CD4-positive, alpha-beta T cell treated with Interleukin-15 for 1 hour (primary cell): ENCODE measurements around the gene SLCO4A1.

Experiments used
- DNase-seq: peaks from one replicate; pipeline ENCODE4 v3.0.0-alpha.2; 2020

SLCO4A1 gene

DNA sequence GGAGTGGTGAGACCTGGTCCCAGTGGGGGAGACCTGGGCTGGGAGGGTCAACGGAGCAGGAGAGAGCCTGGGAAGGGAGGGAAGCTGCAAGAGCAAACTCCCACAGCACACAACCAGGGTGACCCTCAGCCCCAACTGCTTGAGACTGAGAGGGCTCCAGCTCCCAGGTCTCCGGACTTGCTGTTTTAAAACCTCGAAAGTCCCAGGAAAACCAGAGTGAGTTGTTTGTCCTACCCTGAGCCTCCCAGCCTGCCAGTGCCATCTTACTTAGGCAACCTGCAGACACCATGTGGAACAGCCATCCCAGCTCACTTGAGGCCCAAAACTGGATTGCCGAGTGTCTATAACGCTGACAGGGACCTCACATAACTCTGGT lies 61.5 kb downstream of the SLCO4A1 start:
- no peak for DNase-seq

DNA sequence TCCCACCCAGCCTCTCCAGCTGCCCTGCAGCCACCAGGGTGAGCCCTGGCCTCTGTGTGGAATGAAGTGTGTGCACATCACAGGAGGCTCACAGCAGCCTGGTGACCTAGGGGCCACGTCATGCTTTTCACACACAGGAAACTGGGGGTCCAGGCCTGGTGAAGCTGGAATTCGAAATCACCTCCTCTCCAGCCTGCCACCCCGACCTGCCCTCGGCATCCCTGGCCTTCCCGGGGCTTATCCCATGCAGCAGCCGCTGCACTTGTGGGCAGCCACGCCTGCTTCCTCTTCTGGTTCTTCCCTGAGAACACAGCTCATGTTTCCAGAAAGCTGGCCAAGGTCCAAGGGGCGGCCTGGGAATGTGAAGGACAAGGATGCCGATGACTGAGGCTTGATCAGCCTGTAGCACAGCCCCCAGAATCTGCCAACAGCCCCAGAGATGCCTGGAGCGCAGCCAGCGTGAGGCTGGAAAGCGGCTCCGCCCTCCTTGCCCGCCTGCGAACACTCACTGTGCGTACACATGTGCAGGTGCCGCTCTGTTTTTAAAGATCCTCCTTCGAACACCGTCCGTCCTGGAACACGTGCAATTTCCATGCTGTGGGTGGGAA lies 62.1 kb downstream of the SLCO4A1 start:
- DNase-seq, result no peak

DNA sequence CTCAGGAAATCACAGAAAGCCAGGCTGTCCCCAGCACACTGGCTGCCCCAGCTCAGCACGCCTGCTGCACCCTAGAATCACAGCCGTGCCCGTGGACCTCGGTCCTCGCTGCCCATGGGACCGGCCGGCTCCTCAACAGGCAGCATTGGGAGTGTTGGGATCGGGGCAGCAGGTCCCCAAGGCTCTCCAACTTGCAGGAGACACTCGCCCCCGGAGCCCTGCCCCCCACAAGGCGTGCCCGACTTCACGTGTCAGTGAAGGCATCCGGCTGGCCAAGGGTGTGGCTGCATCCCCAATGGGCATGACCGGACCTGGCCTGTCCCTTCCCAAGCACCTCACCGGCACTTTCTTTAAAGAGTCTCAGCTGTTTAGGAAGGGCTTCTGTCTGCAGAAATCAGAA lies 63.3 kb downstream of the SLCO4A1 start:
- DNase-seq, result no peak

DNA sequence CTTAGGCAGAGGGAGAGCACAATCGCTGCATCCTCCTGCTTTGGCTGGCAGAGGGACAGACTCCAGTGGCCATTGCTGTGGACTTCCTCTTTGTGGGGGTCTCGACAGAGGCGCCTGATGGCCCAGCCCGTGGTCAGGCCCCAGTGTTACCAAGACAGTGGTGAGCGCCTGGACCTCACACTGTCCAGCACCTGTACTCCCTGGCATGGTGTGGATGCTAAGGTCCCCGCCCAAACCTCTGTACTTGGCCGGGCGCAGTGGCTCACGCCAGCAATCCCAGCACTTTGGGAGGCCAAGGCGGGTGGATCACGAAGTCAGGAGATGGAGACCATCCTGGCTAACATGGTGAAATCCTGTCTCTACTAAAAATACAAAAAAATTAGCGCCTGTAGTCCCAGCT lies 64.0 kb downstream of the SLCO4A1 start:
- DNase-seq, result no peak

DNA sequence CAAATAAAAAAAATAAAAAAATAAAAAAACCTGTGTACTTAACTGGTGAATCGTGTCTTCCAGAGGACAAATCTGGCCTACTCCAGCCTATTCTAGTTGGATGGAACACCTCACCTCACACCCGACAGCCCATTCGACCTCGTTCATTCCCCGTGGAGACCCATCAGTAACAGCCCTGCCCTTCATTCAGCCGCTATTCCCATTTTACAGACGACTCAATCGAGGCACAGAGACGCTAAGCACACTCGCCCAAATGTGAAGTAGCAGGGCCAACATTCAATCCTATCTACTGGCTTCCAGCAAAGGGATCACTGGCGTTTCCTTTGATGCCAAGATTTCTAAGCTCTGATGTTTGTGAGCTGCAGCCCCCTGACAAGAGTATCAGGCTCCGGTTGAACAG lies 64.6 kb downstream of the SLCO4A1 start:
- DNase-seq, result no peak

DNA sequence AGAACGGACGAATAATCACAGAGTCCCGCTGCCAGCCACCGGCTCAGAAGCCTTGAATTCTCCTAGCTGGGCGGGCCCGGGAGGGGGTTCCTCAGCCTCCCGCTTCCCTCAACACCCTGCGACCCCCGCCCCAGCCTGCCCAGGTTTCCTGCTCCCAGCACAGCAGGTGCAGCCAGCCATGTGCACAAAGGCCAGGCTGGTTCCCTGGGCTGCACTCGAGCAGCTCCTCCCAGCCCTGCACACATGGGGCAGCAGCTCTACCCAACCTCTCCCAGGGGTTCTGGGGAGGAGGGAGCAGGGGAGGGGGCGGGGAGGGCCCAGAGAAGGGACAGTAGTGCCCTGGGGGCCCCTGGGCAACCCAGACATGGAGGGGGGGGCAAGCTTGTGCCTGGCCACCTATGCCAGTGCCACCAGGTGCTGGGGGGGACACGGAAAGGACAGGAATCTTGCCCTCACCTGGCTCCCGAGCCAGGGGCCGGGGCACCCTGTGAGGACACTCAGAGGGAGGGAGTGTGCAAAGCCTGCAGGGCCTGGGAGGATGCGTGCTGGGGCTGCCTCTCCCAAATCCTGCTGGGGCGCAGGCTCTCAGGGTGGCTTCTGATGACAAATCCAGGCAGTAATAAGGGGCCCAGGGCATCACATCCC lies 65.1 kb downstream of the SLCO4A1 start:
- no peak for DNase-seq

DNA sequence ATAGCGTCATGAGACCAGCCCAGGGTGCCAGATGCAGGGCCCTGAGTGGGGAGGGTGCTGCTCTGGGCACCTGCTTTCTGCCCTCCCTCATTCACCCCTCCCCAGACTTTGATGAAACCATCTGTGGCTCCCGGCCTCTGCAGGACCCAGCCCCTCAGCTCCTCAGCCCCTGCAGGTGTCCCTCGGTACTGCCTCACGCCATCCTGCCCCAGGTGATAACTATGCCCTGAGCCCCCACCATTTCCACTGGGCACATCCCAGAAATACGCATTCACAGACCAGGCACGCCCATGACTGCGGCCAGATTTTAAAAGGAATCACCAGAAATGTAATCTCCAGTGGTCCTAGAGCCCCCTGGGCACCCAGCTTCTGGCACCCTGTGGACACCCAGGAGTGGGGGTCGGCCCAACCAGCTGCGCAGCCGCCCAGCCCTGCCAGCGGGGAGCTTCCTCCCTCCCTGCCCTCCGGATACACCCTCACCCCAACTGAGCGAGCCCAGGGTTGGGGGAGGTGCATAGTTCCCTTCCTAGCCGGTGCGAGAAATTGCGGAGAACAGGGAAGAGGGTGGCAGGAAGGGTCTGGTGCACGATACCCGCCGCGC lies 65.7 kb downstream of the SLCO4A1 start:
- DNase-seq, result no peak

DNA sequence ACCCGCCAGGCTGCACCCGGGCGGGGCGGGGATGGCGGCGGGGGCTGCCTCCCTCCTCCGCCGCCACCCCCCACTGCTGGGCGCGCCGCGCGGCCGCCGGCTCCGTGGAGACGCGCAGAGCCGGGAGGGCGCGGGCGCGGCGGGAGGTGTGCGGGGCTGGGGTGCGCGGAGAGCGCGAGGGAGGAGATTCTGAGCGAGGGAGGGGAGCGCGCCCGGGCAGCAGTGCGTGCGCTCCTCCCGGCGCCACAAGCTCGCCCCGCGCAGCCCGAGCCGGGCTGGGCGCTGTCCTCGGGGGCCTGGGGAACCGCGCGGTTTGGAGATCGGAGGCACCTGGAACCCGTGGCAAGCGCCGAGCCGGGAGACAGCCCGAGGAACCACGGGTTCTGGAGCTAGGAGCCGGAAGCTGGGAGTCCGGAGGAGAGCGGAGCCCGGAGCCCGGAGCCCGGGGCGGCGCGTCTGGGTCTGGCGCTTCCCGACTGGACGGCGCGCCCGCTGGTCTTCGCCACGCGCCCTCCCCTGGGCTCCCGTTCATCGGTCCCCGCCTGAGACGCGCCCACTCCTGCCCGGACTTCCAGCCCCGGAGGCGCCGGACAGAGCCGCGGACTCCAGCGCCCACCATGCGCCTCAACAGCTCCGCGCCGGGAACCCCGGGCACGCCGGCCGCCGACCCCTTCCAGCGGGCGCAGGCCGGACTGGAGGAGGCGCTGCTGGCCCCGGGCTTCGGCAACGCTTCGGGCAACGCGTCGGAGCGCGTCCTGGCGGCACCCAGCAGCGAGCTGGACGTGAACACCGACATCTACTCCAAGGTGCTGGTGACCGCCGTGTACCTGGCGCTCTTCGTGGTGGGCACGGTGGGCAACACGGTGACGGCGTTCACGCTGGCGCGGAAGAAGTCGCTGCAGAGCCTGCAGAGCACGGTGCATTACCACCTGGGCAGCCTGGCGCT lies 66.6 kb downstream of the SLCO4A1 start, which contains the start of gene NTSR1:
Gene NTSR1 (plus strand): TSS at position 246 of the 946 bp plus-strand sequence. CDS start 372 bp downstream, at position 618.
- no peak for DNase-seq

DNA sequence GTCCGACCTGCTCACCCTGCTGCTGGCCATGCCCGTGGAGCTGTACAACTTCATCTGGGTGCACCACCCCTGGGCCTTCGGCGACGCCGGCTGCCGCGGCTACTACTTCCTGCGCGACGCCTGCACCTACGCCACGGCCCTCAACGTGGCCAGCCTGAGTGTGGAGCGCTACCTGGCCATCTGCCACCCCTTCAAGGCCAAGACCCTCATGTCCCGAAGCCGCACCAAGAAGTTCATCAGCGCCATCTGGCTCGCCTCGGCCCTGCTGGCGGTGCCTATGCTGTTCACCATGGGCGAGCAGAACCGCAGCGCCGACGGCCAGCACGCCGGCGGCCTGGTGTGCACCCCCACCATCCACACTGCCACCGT lies 67.2 kb downstream of the SLCO4A1 start:
- no peak for DNase-seq

DNA sequence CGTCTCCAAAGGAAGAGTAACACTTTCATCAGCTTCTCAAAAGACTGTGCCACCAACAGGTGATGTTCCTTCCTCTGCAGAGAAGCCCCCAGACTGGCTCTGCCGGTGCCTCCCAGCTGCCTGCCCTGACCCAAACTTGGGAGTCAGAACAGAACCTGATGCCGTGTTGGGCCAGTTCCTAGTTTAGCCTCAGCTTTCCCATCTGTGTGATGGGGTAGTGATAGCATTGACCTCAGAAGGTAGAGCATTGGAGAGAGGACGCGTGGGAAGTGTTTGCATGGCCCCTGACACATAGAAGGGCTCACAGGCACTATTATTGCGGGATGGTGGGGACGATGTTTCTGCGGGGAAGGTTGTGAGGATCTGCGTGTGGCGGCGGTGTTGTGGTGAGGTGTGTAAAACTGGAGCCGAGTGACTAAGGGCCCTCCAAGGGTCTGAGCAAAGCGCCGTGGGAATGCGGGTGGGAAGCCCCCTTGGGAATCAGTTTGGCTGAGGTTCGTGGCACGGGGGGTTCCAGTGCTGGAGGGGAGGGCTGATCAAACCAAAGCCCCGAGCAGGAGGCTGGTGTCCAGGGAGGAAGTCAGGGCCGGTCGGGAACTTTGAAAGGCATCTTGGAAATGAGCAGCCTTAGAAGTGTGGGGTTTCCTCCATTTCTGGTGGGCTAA lies 68.0 kb downstream of the SLCO4A1 start:
- no peak for DNase-seq

DNA sequence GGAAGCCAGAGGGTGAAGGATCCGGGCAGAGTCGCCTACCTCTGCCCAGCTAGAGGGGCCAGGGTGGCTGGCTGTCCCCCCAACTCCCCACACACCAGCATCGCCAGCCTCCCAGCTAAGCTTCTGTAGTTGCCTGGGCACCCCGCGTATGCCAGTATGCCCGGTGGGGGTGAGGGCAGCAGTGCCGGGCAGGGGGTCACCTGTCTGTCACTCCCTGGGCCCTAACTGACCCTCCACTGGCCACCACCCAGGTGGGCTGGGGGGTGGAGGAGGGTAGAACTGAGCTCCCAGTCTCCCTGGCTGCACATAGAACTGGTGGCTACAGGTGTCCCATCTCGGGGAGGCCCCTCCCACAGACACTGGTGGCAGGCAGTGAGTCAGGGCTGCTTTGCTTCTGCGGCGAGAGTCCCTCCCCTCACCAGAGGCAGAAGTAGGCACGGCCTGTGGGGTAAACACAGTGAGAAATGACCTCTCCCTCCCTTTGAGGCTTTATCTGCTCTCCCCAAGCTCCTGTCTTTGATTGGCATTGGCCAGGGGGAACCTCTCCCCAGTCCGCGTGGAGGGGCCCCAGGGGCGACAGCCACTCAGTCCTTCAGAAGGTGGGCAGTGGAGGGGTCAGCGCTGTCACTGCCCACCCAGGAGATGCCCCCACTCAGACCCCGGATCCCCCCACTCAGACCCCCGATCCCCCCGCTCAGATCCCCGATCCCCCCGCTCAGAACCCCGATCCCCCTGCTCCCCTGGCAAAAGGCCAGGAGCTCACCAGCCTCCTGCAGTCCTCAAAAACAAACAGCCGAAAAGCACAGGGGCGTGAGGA lies 68.8 kb downstream of the SLCO4A1 start:
- DNase-seq, result no peak

DNA sequence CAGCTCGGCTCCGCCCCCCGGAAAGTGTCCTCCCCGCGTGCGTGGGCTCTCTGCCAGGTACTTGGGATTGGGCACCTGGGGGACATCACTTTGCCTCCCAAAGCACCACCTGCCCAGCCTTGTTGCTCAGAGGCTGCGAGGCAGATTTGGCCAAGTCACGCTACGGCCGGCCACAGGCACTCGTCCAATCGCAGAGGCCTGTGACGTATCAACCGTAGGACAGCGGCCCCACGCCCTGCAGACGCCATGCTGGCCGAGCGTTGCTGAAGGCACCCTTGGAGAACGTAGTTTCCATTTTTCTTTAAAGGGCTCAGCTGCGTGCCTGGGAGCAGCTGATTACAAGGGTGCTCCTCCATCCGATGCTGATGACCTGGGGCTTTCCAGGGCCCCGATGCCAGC lies 69.4 kb downstream of the SLCO4A1 start:
- no peak for DNase-seq

DNA sequence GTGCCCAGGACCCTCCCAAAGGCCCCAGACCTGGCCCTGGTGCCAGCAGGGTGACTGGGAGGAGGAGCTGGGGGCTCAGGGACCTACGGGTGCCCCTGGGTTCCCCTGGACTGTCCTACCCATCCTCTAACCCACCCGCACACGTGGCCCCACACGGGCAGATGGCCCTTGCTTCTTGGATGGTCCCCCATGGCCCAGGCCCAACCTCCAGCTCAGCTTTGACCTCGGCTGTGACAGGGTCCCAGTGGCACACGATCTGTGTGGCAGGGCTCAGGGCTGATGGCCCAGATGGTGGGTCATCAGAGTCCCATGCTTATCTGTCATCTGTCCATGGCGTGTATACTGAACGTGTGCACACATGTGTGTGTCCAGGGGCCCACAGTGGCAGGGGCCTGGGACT lies 70.3 kb downstream of the SLCO4A1 start:
- no peak for DNase-seq

DNA sequence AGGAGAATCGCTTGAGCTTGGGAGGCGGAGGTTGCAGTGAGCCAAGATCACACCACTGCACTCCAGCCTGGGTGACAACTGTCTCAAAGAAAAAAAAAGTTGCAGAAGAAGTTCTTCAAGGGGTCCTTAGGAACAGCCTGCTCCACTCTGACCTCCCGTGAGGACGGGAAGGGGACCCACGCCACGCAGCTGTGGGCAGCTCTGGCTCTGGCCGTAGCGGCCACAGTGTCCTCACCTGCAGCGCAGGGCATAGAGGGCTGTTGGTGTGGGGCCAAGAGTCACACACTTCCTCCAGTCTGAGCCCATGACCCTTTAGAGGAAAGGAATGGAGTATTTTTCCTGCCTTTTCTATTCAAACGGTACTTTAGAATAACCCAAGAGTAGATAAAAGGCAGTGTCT lies 71.7 kb downstream of the SLCO4A1 start:
- DNase-seq, result no peak

DNA sequence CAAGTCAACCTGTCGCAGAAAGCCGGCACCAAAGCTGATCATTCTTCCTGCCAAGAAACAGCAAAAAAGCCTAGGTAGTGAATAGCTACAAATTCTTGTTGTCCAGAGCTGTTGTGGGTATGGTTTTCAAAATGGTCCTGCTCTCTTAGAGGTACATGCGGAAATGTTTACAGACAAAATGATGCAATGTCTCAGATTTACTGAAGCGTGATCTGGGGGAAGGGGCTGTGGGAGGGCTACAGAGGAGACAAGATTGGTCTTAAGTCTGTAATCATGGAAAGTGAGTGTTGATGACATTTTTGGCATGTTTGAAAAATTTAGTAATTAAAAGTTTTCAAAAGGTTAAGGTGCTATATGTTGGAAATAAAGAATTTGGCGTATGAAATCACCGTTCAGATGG lies 72.5 kb downstream of the SLCO4A1 start:
- DNase-seq, result no peak

DNA sequence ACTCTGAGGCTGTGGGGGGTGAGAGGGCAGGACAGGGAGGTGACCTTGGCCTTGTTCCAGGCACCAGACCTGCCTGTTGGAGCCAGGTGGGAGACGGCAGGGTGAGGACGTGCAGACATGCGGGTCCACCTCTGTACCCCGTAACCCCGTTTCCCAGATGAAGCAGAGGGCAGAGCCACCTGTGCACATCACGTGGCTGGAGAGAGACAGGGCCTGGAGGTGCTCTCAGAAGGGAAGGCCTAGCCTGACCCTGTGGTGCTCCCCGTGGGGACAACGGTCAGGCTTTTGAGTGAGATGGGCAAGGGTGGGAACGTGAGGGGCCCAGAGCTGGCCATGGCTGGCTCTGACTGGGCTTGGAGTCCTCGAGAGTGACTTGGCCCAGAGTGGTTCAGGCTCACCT lies 72.9 kb downstream of the SLCO4A1 start:
- no peak for DNase-seq

DNA sequence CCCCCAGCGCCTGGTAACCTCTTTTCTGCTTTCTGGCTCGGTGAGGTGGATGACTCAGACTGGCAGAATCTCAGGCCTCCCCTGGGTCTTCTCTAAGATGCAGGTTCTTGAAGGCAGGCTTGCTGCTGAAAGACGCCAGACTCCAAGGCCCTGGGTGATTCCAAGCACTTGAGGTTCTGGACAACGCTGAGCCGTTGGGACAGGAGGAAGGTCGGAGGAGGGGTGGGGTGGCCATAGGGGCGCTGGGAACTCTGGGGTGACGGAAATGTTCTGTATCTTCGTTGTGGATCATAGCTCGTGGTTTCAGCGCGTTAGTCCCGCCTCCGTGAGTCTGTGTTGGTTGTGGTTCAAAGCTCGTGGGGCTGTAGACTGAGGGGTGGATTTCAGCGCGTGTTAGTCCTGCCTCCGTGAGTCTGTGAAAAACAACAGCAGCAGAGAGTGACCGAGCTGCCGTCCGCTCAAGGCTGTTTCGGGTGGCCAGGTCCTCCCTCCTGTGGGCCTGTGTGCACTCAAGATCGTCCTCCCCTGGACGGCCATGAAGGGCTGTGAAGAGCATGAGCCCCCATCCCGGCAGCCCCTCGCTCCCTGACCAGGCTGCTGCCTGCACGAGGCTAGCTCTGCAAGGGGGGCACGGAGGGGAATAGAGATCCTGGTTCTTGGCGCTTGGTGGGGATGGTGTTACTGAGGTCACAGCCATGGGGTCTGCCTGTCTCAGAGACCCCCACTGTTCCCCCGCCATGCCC lies 74.1 kb downstream of the SLCO4A1 start:
- no peak for DNase-seq

DNA sequence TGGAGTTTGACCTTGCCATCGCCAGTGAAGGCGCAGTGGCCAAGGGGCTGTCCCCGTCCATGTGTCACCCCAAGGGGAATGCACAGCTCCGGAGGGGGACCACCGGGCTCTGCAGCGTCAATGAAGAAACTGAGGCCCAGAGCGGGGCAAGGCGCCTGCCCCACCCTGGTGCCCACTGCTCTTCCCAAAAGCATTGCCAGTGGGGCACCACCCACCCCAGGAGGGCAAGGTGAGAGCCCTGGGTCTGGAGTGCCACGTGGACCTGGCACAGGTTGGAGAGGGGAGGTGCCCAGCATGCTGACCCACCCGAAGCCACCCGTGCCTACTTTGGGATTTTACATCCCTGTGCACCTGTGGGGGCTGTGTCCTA lies 74.6 kb downstream of the SLCO4A1 start:
- DNase-seq, result no peak

DNA sequence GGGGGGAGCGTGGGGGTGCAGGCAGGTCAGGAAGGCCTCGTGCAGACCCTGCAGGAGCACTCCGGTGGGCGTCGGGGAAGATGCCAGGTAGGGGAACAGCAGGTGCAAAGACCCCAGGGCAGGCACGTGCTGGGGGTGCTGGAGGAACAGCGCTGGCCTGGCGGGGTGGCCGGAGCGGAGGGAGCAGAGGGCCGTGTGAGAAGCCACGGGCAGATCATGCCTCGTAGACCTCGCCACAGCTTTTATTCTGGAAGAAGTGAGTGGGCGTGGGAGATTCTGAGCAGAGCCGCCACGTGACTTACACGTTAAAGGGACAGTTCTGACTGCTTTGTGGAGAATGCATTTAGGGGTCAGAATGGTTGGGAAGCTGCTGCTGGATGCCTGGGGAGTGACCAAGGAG lies 75.6 kb downstream of the SLCO4A1 start:
- DNase-seq, result no peak

DNA sequence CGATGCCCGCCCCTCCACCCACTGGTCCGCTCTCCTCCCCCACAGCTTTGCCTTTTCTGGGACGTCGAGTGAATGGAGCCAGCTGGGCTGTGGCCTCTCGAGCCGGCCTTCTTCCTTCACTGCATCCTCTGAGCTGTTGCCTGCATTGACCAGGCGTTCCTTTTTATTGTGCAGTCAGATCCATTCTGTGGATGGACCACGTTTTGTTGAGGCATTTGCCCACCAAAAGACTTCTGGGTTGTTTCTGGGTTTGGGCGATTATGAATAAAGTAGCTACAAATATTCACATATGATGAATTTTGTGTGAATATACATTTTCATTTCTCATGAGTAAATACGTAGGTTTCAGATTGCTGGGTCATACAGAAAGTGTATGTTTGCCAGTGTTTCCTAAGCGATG lies 76.2 kb downstream of the SLCO4A1 start:
- DNase-seq, result no peak

DNA sequence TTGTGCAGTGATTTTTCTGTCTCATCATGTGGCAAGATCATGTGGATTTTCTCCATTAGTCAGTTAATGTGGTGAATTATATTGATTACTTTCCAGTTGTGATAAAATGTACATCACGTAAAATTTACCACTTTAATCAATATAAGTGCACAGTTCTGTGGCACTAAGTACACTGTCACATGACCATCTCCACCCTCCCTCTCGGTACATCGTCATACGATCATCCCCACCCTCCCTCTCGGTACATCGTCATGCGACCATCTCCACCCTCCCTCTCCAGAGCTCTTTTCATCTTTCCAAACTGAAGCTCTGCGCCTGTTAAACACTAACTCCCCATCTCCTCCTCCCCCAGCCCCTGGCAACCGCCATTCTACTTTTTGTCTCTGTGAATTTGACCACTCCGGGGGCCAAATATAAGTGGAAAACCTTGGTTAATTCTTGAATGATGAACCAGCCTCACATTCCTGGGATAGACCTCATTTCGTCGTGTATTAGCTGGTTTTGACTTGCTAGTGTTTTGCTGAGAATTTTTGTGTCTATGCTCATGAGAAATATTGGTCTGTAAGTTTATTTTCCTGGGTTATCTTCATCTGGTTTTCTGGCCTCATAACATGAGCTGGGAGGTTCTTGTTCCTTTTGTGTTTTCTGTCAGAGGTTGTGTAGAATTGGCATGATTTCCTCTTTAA lies 77.1 kb downstream of the SLCO4A1 start:
- DNase-seq, result no peak
